PC-9 (cell line): Measurements from ENCODE around the gene BPIFB1. TPM values are rescaled to one million over a fixed set of nuclear protein-coding genes. Genes with fewer than 3 reads are reported as not detected.

Experiments
- BruUV-seq: library from RNA; stranded (reverse); fragments of 400-500 nt; replicated peaks from 2 replicates; lab custom pipeline; 2021; lab: Mats Ljungman, UMichigan
- CTCF ChIA-PET: fragments of 300-600 bp; sonication (Branson Sonifier 250); formaldehyde crosslinking; loops from one replicate; lab custom pipeline; 2022; ENCODE audit warnings: antibody characterized with exemption; lab: Charles Lee
- POLR2A ChIA-PET: fragments of 300-600 bp; sonication (Branson Sonifier 250); formaldehyde crosslinking; loops from one replicate; lab custom pipeline; 2022; ENCODE audit warnings: antibody characterized with exemption; ENCODE audit not compliant: unreplicated experiment; lab: Charles Lee
- DNase-seq, 2 experiments: peaks; one replicate each; pipeline versions ENCODE4 v3.0.0 to v3.0.0-alpha.2; 2015 to 2022; ENCODE audit warnings: mixed read lengths in 1 of 2
- H2AFZ ChIP-seq: fragments of 200-600 bp; sonication (generic); 2 replicates; pipeline ENCODE4 v1.8.1; 2017; ENCODE audit warnings: antibody characterized with exemption
- H3F3A ChIP-seq: fragments of 200-600 bp; sonication (generic); 2 replicates; pipeline ENCODE4 v1.8.1; 2017; ENCODE audit warnings: antibody characterized with exemption, mild to moderate bottlenecking, low read depth; ENCODE audit not compliant: insufficient read depth
- H3K27ac ChIP-seq: fragments of 200-600 bp; sonication (generic); 2 replicates; pipeline ENCODE4 v1.6.1; 2016; ENCODE audit warnings: mixed run types
- H3K27me3 ChIP-seq: fragments of 200-600 bp; sonication (generic); 2 replicates; pipeline ENCODE4 v1.6.1; 2016; ENCODE audit warnings: low read depth, mixed run types; ENCODE audit not compliant: insufficient read depth
- H3K36me3 ChIP-seq: fragments of 200-600 bp; sonication (generic); 2 replicates; pipeline ENCODE4 v1.6.1; 2016; ENCODE audit warnings: low read depth, mixed run types
- H3K4me1 ChIP-seq: fragments of 200-600 bp; sonication (generic); replicated peaks from 2 replicates; pipeline ENCODE4 v1.6.1; 2016; ENCODE audit warnings: mixed run types; ENCODE audit not compliant: insufficient read depth
- H3K4me2 ChIP-seq: fragments of 200-600 bp; sonication (generic); 2 replicates; pipeline ENCODE4 v1.6.1; 2017; ENCODE audit warnings: mixed run types
- H3K4me3 ChIP-seq: fragments of 200-600 bp; sonication (generic); 2 replicates; pipeline ENCODE4 v1.6.1; 2016; ENCODE audit warnings: mixed run types
- H3K79me2 ChIP-seq: fragments of 200-600 bp; sonication (generic); 2 replicates; pipeline ENCODE4 v1.6.1; 2017; ENCODE audit warnings: low read depth, mixed run types
- H3K9me2 ChIP-seq: fragments of 200-600 bp; sonication (generic); 2 replicates; pipeline ENCODE4 v1.8.1; 2017; ENCODE audit warnings: mild to moderate bottlenecking; ENCODE audit not compliant: insufficient read depth
- H3K9me3 ChIP-seq: fragments of 200-600 bp; sonication (generic); 2 replicates; pipeline ENCODE4 v1.8.1; 2016; ENCODE audit warnings: low read depth; ENCODE audit not compliant: insufficient read depth
- H4K20me1 ChIP-seq: fragments of 200-600 bp; sonication (generic); 2 replicates; pipeline ENCODE4 v1.8.1; 2017; ENCODE audit not compliant: insufficient read depth
- CTCF ChIP-seq: fragments of 200-600 bp; sonication (generic); conservative IDR thresholded peaks from 2 replicates; pipeline ENCODE4 v1.6.1; 2017; ENCODE audit warnings: mixed run types, antibody characterized with exemption, mild to moderate bottlenecking, moderate library complexity
- EZH2 ChIP-seq: fragments of 200-600 bp; sonication (generic); IDR thresholded peaks from 2 replicates; pipeline ENCODE4 v1.8.0; 2017; ENCODE audit warnings: antibody characterized with exemption, low read depth
- intact Hi-C: fragments of 100-400 bp; cut with micrococcal nuclease; formaldehyde crosslinking; loops from one replicate; pipeline ENCODE4 v1.10.0; 2022; ENCODE audit not compliant: unreplicated experiment
- total RNA-seq: library from RNA; stranded (reverse); gene quantifications from 2 replicates; pipeline ENCODE4 v1.2.3, GENCODE V29; 2021

The BPIFB1 gene
- total RNA-seq, 1 experiment from 2014 or later = not detected

- H3K36me3 ChIP-seq = no peaks in the 10 kb centered on the region
- no peak for DNase-seq
- POLR2A ChIA-PET = no interaction called here
- H2AFZ ChIP-seq = no peak overlapping the region
- H3K27ac ChIP-seq = no peak overlapping the region
- CTCF ChIA-PET = no interaction called here
- BruUV-seq = no TSS peak
- no peaks in the 10 kb centered on the region for H3K9me2 ChIP-seq
- peaks cover 6% of the 10 kb centered on the region; the same call in 1 of the 2 replicates for H3K27me3 ChIP-seq
- TF ChIP-seq EZH2 (no peak), CTCF (no peak)
- no peaks in the 10 kb centered on the region for H3K79me2 ChIP-seq
- H3K9me3 ChIP-seq = no peaks in the 10 kb centered on the region
- H4K20me1 ChIP-seq = no peaks in the 10 kb centered on the region
- intact Hi-C loops = no loop called here
- no peaks in the 10 kb centered on the region for H3K4me1 ChIP-seq
- H3K4me2 ChIP-seq = no peak overlapping the region
- no peaks in the 10 kb centered on the region for H3F3A ChIP-seq
- H3K4me3 ChIP-seq = no peak overlapping the region
Observed at GRCh38 chr20:33236351-33236750, 46.7 kb upstream of the BPIFB1 start.

DNA sequence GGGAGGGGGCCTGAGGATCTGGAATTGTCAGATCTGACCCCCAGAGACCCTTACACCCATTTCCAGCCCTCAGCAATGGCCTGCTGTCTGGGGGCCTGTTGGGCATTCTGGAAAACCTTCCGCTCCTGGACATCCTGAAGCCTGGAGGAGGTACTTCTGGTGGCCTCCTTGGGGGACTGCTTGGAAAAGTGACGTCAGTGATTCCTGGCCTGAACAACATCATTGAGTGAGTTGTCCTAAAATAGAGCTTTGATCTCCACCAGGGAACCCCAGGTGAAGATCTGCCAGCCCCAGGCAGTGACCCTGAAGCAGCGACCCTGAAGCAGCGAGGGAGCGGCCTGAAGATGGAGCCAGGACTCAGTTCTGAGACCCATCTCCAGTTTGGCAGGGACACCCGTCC, 45.0 kb upstream of the BPIFB1 start:
- CTCF ChIA-PET = no interaction called here
- Histone ChIP-seq H3K9me3 (no peaks in the 10 kb centered on the region), H3K36me3 (no peaks in the 10 kb centered on the region), H3K4me1 (no peaks in the 10 kb centered on the region), H4K20me1 (no peaks in the 10 kb centered on the region), H3K27ac (no peak overlapping the region), H3K4me2 (no peak overlapping the region), H3K79me2 (no peaks in the 10 kb centered on the region), H3K4me3 (no peak overlapping the region), H3F3A (no peaks in the 10 kb centered on the region), H3K27me3 (peaks cover 6% of the 10 kb centered on the region; the same call in 1 of the 2 replicates), H3K9me2 (no peaks in the 10 kb centered on the region), H2AFZ (no peak overlapping the region)
- intact Hi-C loops = no loop called here
- no peak for DNase-seq
- BruUV-seq = no TSS peak
- TF ChIP-seq EZH2 (no peak), CTCF (no peak)
- POLR2A ChIA-PET = interaction anchor here (0.7 kb wide), 1 partner anchor 1251 kb away, joined by 6 read pairs; no protein-coding TSS in a partner anchor

DNA sequence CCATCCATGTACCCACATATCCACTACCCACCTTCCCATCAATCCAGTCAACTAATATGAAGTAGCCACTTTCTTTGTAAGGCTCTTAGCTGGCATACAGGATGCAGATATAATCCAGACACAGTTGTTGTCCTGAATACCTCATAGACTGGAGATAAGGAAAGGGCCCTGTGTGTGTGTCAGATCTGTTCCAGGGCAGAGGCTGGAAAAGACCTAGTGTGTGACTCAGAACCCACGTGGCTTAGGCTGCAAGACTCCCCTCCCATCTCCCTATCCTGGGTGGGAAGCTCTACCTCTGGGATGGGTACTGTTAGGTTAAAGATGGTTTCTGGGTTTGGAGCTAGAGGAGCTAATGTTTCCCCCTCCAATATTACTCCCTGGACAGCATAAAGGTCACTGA, 43.6 kb upstream of the BPIFB1 start:
- no peak for TF ChIP-seq EZH2
- TF ChIP-seq CTCF = no peak
- no peak overlapping the region for H3K27ac ChIP-seq
- POLR2A ChIA-PET = no interaction called here
- intact Hi-C loops = no loop called here
- no peak for DNase-seq
- no TSS peak for BruUV-seq
- CTCF ChIA-PET = no interaction called here
- no peaks in the 10 kb centered on the region for H3K4me1 ChIP-seq
- H2AFZ ChIP-seq = no peak overlapping the region
- no peak overlapping the region for H3K4me3 ChIP-seq
- no peak overlapping the region for H3K4me2 ChIP-seq
- no peaks in the 10 kb centered on the region for H3F3A ChIP-seq
- no peaks in the 10 kb centered on the region for H4K20me1 ChIP-seq
- no peaks in the 10 kb centered on the region for H3K36me3 ChIP-seq
- no peaks in the 10 kb centered on the region for H3K9me2 ChIP-seq
- H3K9me3 ChIP-seq = no peaks in the 10 kb centered on the region
- H3K27me3 ChIP-seq = peaks cover 6% of the 10 kb centered on the region; the same call in 1 of the 2 replicates
- no peaks in the 10 kb centered on the region for H3K79me2 ChIP-seq
